Urinary bladder (tissue), 4 donors: ENCODE results near the gene GLA. TPM values are rescaled to one million over a fixed set of nuclear protein-coding genes. Genes with fewer than 3 reads are reported as not detected.

Experiments used
- DNase-seq: peaks from one replicate; pipeline ENCODE4 v3.0.0-alpha.2; 2015; ENCODE audit errors: extremely low spot score
- H3K27ac ChIP-seq: one replicate; pipeline ENCODE4 v1.5.1; 2013; ENCODE audit warnings: low read depth, mild to moderate bottlenecking, moderate library complexity
- H3K36me3 ChIP-seq: one replicate; pipeline ENCODE4 v1.6.1; 2013; ENCODE audit warnings: mild to moderate bottlenecking, moderate library complexity; ENCODE audit not compliant: insufficient read depth
- H3K4me1 ChIP-seq: one replicate; pipeline ENCODE4 v1.6.1; 2013; ENCODE audit warnings: mild to moderate bottlenecking, moderate library complexity; ENCODE audit not compliant: insufficient read depth
- H3K4me3 ChIP-seq: one replicate; pipeline ENCODE4 v1.5.1; 2013; ENCODE audit warnings: low read depth, low read length
- WGBS: extraction: QIAGEN DNeasy Blood & Tissue Kit; methylation state at CpG from one replicate; pipeline ENCODE4 v1.1.7; 2013; 5-methylcytosine and 5-hydroxymethylcytosine counted together
- polyA plus RNA-seq: library from polyadenylated mRNA; stranded (reverse); fragments of 200-250 nt; gene quantifications from one replicate; pipeline ENCODE4 v1.2.3, GENCODE V29; 2013
- total RNA-seq: library from RNA; depleted of rRNA; stranded (reverse); fragments of >200 nt; gene quantifications from one replicate; pipeline ENCODE4 v1.2.3, GENCODE V29; 2014
- donor health status: healthy with polysubstance abuse.
- donor health status: healthy.

GLA gene
- total RNA-seq, result 21.3 TPM
- 21.3 TPM for polyA plus RNA-seq

- Histone ChIP-seq H3K36me3 (no peaks in the 10 kb centered on the region), H3K27ac (peak within 1 kb of the TSS; percentile 96), H3K4me1 (no peaks in the 10 kb centered on the region), H3K4me3 (peak within 1 kb of the TSS; percentile 63)
- under 1% methylated on average over 47 of the region's 47 CpGs for WGBS
- DNase-seq, result peak; percentile 95
Observed at GRCh38 chrX:101407748-101408531, at the start of gene GLA, which contains the start of gene HNRNPH2. GLA (minus strand) TSS chrX:101407925; CDS start chrX:101407903, 22 bp downstream. HNRNPH2 (plus strand) TSS chrX:101408222; CDS start chrX:101411989, 3,767 bp downstream.

- H3K27ac ChIP-seq, result no peak overlapping the region
- H3K4me1 ChIP-seq, result no peaks in the 10 kb centered on the region
- WGBS, result 72% methylated on average over 3 of the region's 3 CpGs
- no peak for DNase-seq
- no peaks in the 10 kb centered on the region for H3K36me3 ChIP-seq
- no peak overlapping the region for H3K4me3 ChIP-seq
Observed at GRCh38 chrX:101452056-101452455, 44.3 kb upstream of the GLA start.

- 32% methylated on average over 2 of the region's 2 CpGs for WGBS
- H3K4me1 ChIP-seq, result no peaks in the 10 kb centered on the region
- H3K36me3 ChIP-seq, result no peaks in the 10 kb centered on the region
- no peak overlapping the region for H3K27ac ChIP-seq
- DNase-seq, result no peak
- no peak overlapping the region for H3K4me3 ChIP-seq
Observed at GRCh38 chrX:101450961-101451360, 43.2 kb upstream of the GLA start.

GRCh38 chrX:101450085-101450484 is 42.4 kb upstream of the GLA start:
- Histone ChIP-seq H3K36me3 (no peaks in the 10 kb centered on the region), H3K4me3 (no peak overlapping the region), H3K4me1 (no peaks in the 10 kb centered on the region), H3K27ac (no peak overlapping the region)
- DNase-seq, result no peak
- 88% methylated on average over 2 of the region's 2 CpGs for WGBS

GRCh38 chrX:101449279-101449678 is 41.6 kb upstream of the GLA start:
- Histone ChIP-seq H3K4me3 (no peak overlapping the region), H3K36me3 (no peaks in the 10 kb centered on the region), H3K27ac (no peak overlapping the region), H3K4me1 (no peaks in the 10 kb centered on the region)
- no peak for DNase-seq
- 97% methylated on average over 1 of the region's 1 CpG for WGBS

- Histone ChIP-seq H3K27ac (no peak overlapping the region), H3K4me3 (no peak overlapping the region), H3K4me1 (no peaks in the 10 kb centered on the region), H3K36me3 (peaks cover 3% of the 10 kb centered on the region)
- WGBS, result 87% methylated on average over 2 of the region's 2 CpGs
- DNase-seq, result no peak
Observed at GRCh38 chrX:101442085-101442484, 34.4 kb upstream of the GLA start.

GRCh38 chrX:101430457-101431078 is 22.8 kb upstream of the GLA start:
- Histone ChIP-seq H3K27ac (no peak overlapping the region), H3K36me3 (no peaks in the 10 kb centered on the region), H3K4me3 (no peak overlapping the region), H3K4me1 (no peaks in the 10 kb centered on the region)
- DNase-seq, result no peak
- 87% methylated on average over 2 of the region's 2 CpGs for WGBS

GRCh38 chrX:101429934-101430333 is 22.2 kb upstream of the GLA start:
- no peak overlapping the region for H3K4me3 ChIP-seq
- 79% methylated on average over 1 of the region's 1 CpG for WGBS
- DNase-seq, result no peak
- H3K27ac ChIP-seq, result no peak overlapping the region
- H3K36me3 ChIP-seq, result no peaks in the 10 kb centered on the region
- no peaks in the 10 kb centered on the region for H3K4me1 ChIP-seq

- Histone ChIP-seq H3K4me3 (no peak overlapping the region), H3K36me3 (no peaks in the 10 kb centered on the region), H3K27ac (no peak overlapping the region), H3K4me1 (no peaks in the 10 kb centered on the region)
- WGBS, result 97% methylated on average over 2 of the region's 2 CpGs
- no peak for DNase-seq
Observed at GRCh38 chrX:101427954-101428353, 20.2 kb upstream of the GLA start.

- Histone ChIP-seq H3K27ac (no peak overlapping the region), H3K4me1 (no peaks in the 10 kb centered on the region), H3K36me3 (no peaks in the 10 kb centered on the region), H3K4me3 (no peak overlapping the region)
- whole genome bisulfite sequencing, result 92% methylated on average over 2 of the region's 2 CpGs
- DNase-seq, result no peak
Observed at GRCh38 chrX:101419489-101419888, 11.8 kb upstream of the GLA start.

- WGBS, result under 1% methylated on average over 56 of the region's 56 CpGs
- H3K4me1 ChIP-seq, result no peaks in the 10 kb centered on the region
- no peaks in the 10 kb centered on the region for H3K36me3 ChIP-seq
- H3K4me3 ChIP-seq, result peak overlapping the region; percentile 67
- no peak for DNase-seq
- peak overlapping the region; percentile 99 for H3K27ac ChIP-seq
Observed at GRCh38 chrX:101417981-101418841, 10.5 kb upstream of the GLA start.

- H3K27ac ChIP-seq, result peak overlapping the region; percentile 45
- no peaks in the 10 kb centered on the region for H3K36me3 ChIP-seq
- WGBS, result 29% methylated on average over 4 of the region's 4 CpGs
- DNase-seq, result no peak
- peak overlapping the region; percentile 67 for H3K4me3 ChIP-seq
- no peaks in the 10 kb centered on the region for H3K4me1 ChIP-seq
Observed at GRCh38 chrX:101417190-101417589, 9.5 kb upstream of the GLA start.

- H3K4me3 ChIP-seq, result no peak overlapping the region
- H3K36me3 ChIP-seq, result no peaks in the 10 kb centered on the region
- DNase-seq, result no peak
- WGBS, result 63% methylated on average over 7 of the region's 7 CpGs
- H3K27ac ChIP-seq, result no peak overlapping the region
- H3K4me1 ChIP-seq, result no peaks in the 10 kb centered on the region
Observed at GRCh38 chrX:101416691-101417090, 9.0 kb upstream of the GLA start.
